Type B pancreatic cell (in vitro differentiated cells): ENCODE results near the gene CNTNAP2. TPM values are rescaled to one million over a fixed set of nuclear protein-coding genes. Genes with fewer than 3 reads are reported as not detected.

Source experiments
- DNase-seq: peaks from one replicate; pipeline ENCODE4 v3.0.0; 2021; ENCODE audit warnings: mixed read lengths; ENCODE audit not compliant: unreplicated experiment; ENCODE audit errors: extremely low spot score
- H3K27ac Mint-ChIP-seq: 2 replicates; pipeline ENCODE4 v1.8.0; 2021; ENCODE audit warnings: mild to moderate bottlenecking, mixed read lengths
- H3K27me3 Mint-ChIP-seq: 2 replicates; pipeline ENCODE4 v1.8.0; 2021; ENCODE audit warnings: mixed read lengths
- H3K36me3 Mint-ChIP-seq: 2 replicates; pipeline ENCODE4 v1.8.0; 2021; ENCODE audit warnings: mixed read lengths
- H3K4me1 Mint-ChIP-seq: one replicate; pipeline ENCODE4 v1.8.0; 2021; ENCODE audit warnings: mixed read lengths; ENCODE audit not compliant: unreplicated experiment
- H3K4me3 Mint-ChIP-seq: 2 replicates; pipeline ENCODE4 v1.8.0; 2021; ENCODE audit warnings: mild to moderate bottlenecking, mixed read lengths
- H3K9me3 Mint-ChIP-seq: 2 replicates; pipeline ENCODE4 v1.8.0; 2021; ENCODE audit warnings: mixed read lengths
- total RNA-seq: library from RNA; stranded (reverse); gene quantifications from 2 replicates; pipeline ENCODE4 v1.2.1, GENCODE V29; 2021; ENCODE audit warnings: low replicate concordance
- TF ChIP-seq, protein P1 (sequence below): fragments of 200-600 bp; sonication (generic); conservative IDR thresholded peaks from 2 replicates; pipeline ENCODE4 v1.5.0; 2021; ENCODE audit warnings: antibody characterized with exemption, mild to moderate bottlenecking

The CNTNAP2 gene
- total RNA-seq, 1 donor from 2014 or later = 26.8 TPM

DNA sequence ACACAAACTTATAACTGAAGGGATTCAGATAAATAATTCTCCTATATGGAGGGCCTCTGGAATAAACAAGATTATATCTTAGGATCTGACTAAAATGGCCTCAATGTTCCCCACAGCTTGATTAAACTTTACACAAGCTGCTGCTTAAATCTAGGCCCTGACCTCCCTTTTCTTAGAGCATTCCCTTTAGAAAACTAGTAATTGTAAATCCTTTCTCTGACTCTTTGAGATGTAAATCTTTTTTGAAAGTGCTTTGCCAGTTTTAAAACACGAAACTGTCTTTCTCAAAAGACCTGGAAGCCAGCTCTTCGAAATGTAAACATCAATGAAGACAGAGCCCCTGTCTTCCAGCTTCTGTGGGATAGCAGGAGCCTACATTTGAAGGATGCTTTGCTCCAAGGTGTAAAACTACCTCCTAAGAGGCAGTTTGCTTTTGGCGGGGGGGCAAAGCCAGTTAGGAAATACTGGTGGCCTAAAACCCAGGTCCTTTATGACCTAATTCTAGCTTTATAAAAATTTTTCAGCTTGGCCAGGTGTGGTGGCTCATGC, 758.7 kb downstream of the CNTNAP2 start:
- Mint-ChIP-seq H3K27me3 (no peaks in the 10 kb centered on the region), H3K9me3 (no peaks in the 10 kb centered on the region), H3K27ac (no peak overlapping the region), H3K4me1 (no peaks in the 10 kb centered on the region), H3K4me3 (no peak overlapping the region), H3K36me3 (no peaks in the 10 kb centered on the region)
- DNase-seq = no peak
- TF ChIP-seq, protein P1, sequence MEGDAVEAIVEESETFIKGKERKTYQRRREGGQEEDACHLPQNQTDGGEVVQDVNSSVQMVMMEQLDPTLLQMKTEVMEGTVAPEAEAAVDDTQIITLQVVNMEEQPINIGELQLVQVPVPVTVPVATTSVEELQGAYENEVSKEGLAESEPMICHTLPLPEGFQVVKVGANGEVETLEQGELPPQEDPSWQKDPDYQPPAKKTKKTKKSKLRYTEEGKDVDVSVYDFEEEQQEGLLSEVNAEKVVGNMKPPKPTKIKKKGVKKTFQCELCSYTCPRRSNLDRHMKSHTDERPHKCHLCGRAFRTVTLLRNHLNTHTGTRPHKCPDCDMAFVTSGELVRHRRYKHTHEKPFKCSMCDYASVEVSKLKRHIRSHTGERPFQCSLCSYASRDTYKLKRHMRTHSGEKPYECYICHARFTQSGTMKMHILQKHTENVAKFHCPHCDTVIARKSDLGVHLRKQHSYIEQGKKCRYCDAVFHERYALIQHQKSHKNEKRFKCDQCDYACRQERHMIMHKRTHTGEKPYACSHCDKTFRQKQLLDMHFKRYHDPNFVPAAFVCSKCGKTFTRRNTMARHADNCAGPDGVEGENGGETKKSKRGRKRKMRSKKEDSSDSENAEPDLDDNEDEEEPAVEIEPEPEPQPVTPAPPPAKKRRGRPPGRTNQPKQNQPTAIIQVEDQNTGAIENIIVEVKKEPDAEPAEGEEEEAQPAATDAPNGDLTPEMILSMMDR = no peak

DNA sequence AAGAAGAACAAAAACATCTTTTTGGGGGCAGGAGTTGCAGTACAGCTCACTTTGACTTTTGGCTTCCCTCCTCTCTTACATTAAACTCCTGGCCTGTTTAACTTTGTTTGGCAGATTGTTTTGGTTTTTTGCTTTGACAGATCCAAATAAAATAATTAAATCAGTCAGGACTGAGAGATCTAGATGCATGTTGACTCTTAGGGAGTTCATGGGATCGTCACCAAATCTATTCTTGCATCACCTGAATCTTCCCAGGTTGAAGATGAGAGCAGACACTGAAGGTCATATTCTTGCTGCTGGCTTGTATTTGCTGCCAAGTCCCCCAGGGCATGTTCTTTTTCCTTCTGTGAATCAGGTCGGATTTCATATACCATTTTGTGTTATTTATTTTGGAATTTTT, 759.4 kb downstream of the CNTNAP2 start:
- H3K36me3 Mint-ChIP-seq = no peaks in the 10 kb centered on the region
- no peak overlapping the region for H3K27ac Mint-ChIP-seq
- no peaks in the 10 kb centered on the region for H3K4me1 Mint-ChIP-seq
- H3K9me3 Mint-ChIP-seq = no peaks in the 10 kb centered on the region
- H3K4me3 Mint-ChIP-seq = no peak overlapping the region
- no peaks in the 10 kb centered on the region for H3K27me3 Mint-ChIP-seq
- DNase-seq = no peak
- TF ChIP-seq, protein P1 = no peak

DNA sequence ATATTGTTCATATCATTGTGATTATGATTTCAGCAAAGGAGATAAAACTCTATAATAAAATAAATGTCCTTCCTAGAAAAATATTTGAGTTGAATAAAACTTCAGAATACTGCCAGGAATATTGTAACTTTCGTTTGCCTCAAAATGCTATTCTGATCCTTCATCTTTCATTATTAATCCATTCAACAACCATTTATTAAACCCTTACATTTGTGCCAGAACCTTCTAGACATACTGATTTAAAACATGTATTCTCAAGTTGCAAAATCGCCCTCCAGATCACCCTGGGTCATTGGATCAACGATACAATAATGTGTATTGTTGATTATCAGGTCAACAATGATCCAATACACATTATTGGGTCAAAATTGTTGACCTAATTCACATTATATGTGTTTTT, 759.8 kb downstream of the CNTNAP2 start:
- TF ChIP-seq, protein P1 = no peak
- H3K9me3 Mint-ChIP-seq = no peaks in the 10 kb centered on the region

DNA sequence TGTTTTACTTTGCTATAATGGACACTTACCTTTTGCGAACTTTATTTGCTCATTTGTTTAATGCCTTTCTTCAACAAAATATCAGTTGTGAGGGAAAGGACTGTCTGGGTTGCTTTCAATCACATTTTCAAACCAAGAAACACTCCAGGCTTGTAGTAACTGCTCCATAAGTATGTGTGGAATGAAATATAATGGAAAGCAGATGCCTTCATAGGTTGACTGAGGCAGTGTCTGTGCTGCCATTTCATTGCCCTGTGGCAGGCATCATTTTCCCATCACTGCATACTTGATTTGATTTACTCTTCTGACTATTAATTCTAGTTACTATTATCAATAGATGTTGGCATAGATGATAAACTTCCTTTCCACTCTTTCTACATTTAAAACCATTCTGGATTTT, 762.3 kb downstream of the CNTNAP2 start:
- H3K9me3 Mint-ChIP-seq = no peaks in the 10 kb centered on the region
- no peaks in the 10 kb centered on the region for H3K27me3 Mint-ChIP-seq
- no peak for DNase-seq
- no peak overlapping the region for H3K27ac Mint-ChIP-seq
- TF ChIP-seq, protein P1 = no peak
- H3K36me3 Mint-ChIP-seq = no peaks in the 10 kb centered on the region
- no peaks in the 10 kb centered on the region for H3K4me1 Mint-ChIP-seq
- H3K4me3 Mint-ChIP-seq = no peak overlapping the region

More for the DNA sequence above, 759.8 kb downstream of the CNTNAP2 start:
- H3K36me3 Mint-ChIP-seq = no peaks in the 10 kb centered on the region
- no peak for DNase-seq
- H3K27ac Mint-ChIP-seq = no peak overlapping the region
- no peaks in the 10 kb centered on the region for H3K27me3 Mint-ChIP-seq
- no peaks in the 10 kb centered on the region for H3K4me1 Mint-ChIP-seq
- no peak overlapping the region for H3K4me3 Mint-ChIP-seq

DNA sequence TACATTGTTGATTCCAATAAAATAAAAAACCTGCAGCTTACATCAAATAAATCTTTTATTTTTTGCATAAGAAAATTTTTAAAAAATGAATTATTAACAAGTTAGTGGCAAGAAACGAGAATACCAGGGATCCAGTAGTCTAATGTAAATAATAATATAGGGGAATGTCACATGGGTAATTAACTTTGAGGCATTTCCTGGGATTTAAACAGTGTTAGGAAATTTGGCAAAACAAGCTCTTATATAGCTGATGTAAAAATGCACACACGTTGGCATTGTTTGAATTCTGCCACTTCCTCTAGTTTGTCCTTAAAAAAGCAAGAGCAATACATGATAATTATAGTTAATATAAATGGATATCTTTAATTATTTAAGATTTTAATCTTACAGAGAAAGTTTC, 768.6 kb downstream of the CNTNAP2 start:
- Mint-ChIP-seq H3K36me3 (no peaks in the 10 kb centered on the region), H3K9me3 (no peaks in the 10 kb centered on the region), H3K4me3 (no peak overlapping the region), H3K27me3 (no peaks in the 10 kb centered on the region), H3K4me1 (no peaks in the 10 kb centered on the region), H3K27ac (no peak overlapping the region)
- TF ChIP-seq, protein P1 = no peak
- no peak for DNase-seq
